Natural killer cell (primary cell): ENCODE measurements around the gene ACER1. TPM values are rescaled to one million over a fixed set of nuclear protein-coding genes. Genes with fewer than 3 reads are reported as not detected.
A peak's percentile ranks its signal among the peaks of the same experiment; 100 is the strongest.
"Not testable (repeated sequence)": the region's sequence is repeated elsewhere in the genome, so short reads cannot be mapped to it uniquely, and the experiment has no call there.

Experiments used
- ATAC-seq, 3 donors: fragments of 150-1000 bp in 2 of 3; fragments of 200-7000 bp in 1 of 3; cut with Tn5 transposase; 1 replicate in 1 of 3; 2 replicates in 2 of 3; pipeline ENCODE4 v1.10.0; 2021; ENCODE audit warnings: mild to moderate bottlenecking in 2 of 3, moderate library complexity in 2 of 3
- DNase-seq, 2 donors: peaks; one replicate each; pipeline versions ENCODE4 v3.0.0 to v3.0.0-alpha.2; 2013 to 2021; ENCODE audit warnings: mixed read lengths in 1 of 2
- H3K27ac ChIP-seq: one replicate; pipeline ENCODE4 v1.5.1; 2013; ENCODE audit warnings: mild to moderate bottlenecking, low read length
- H3K27me3 ChIP-seq: one replicate; pipeline ENCODE4 v1.6.1; 2013; ENCODE audit warnings: low read length; ENCODE audit not compliant: control insufficient read depth, insufficient read depth
- H3K36me3 ChIP-seq: one replicate; pipeline ENCODE4 v1.6.1; 2013; ENCODE audit warnings: low read length; ENCODE audit not compliant: control insufficient read depth, insufficient read depth
- H3K4me1 ChIP-seq: one replicate; pipeline ENCODE4 v1.6.1; 2013; ENCODE audit warnings: low read length; ENCODE audit not compliant: control insufficient read depth, insufficient read depth
- H3K4me3 ChIP-seq: one replicate; pipeline ENCODE4 v1.5.1; 2013; ENCODE audit warnings: low read length
- H3K9me3 ChIP-seq: one replicate; pipeline ENCODE4 v1.6.1; 2013; ENCODE audit warnings: low read length; ENCODE audit not compliant: control insufficient read depth, insufficient read depth
- H3K27ac Mint-ChIP-seq, 2 donors: one replicate each; pipeline ENCODE4 v1.8.0; 2022; ENCODE audit warnings: mild to moderate bottlenecking in 2 of 2, mixed read lengths in 2 of 2, moderate library complexity in 1 of 2
- H3K27me3 Mint-ChIP-seq, 2 donors: one replicate each; pipeline ENCODE4 v1.8.0; 2022; ENCODE audit warnings: low read depth in 2 of 2, mixed read lengths in 2 of 2
- H3K36me3 Mint-ChIP-seq: one replicate; pipeline ENCODE4 v1.8.0; 2022; ENCODE audit warnings: mixed read lengths
- H3K4me1 Mint-ChIP-seq, 2 donors: one replicate each; pipeline ENCODE4 v1.8.0; 2022; ENCODE audit warnings: mixed read lengths in 2 of 2
- H3K4me3 Mint-ChIP-seq: one replicate; pipeline ENCODE4 v1.8.0; 2022; ENCODE audit warnings: mild to moderate bottlenecking, moderate library complexity, mixed read lengths
- H3K9me3 Mint-ChIP-seq, 2 donors: one replicate each; pipeline ENCODE4 v1.8.0; 2022; ENCODE audit warnings: mixed read lengths in 2 of 2
- WGBS: methylation state at CpG from one replicate; pipeline ENCODE4 v1.1.7; 2013; ENCODE audit warnings: missing lambda C conversion rate; ENCODE audit not compliant: insufficient coverage; 5-methylcytosine and 5-hydroxymethylcytosine counted together
- intact Hi-C: fragments of 100-400 bp; cut with micrococcal nuclease; formaldehyde crosslinking; loops from one replicate; pipeline ENCODE4 v1.14.2; 2022
- total RNA-seq, 4 donors: library from RNA; stranded (reverse); fragments of 120-200 nt in 1 of 4; gene quantifications; one replicate each; pipeline versions ENCODE4 v1.2.3 to v1.2.4, GENCODE V29; 2013 to 2022
- TF ChIP-seq, protein P1 (sequence below): fragments of 200-600 bp; IDR thresholded peaks from one replicate; pipeline ENCODE4 v1.8.0; 2022; ENCODE audit warnings: antibody characterized with exemption

ACER1 gene
- total RNA-seq, 3 donors from 2014 or later (not counting 1 experiment from before 2014, with no cell fraction given), result 0.25 to 0.35 TPM; not detected in 1

DNA sequence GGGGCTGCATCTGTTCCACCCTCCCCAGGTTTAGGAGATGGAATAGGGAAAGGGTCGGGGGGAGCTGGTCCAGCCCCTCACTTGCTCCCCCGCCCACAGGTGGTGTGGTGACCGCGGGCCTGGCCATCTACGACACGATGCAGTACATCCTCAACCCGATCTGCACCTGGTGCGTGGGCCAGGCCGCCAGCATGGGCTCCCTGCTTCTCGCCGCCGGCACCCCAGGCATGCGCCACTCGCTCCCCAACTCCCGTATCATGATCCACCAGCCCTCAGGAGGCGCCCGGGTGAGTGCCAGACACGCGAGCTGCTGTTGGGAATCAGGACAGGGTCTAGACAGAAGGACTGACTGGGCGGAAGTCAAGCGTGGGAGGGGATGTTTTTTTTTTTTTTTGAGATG, 30.9 kb upstream of the ACER1 start:
- TF ChIP-seq, protein P1, sequence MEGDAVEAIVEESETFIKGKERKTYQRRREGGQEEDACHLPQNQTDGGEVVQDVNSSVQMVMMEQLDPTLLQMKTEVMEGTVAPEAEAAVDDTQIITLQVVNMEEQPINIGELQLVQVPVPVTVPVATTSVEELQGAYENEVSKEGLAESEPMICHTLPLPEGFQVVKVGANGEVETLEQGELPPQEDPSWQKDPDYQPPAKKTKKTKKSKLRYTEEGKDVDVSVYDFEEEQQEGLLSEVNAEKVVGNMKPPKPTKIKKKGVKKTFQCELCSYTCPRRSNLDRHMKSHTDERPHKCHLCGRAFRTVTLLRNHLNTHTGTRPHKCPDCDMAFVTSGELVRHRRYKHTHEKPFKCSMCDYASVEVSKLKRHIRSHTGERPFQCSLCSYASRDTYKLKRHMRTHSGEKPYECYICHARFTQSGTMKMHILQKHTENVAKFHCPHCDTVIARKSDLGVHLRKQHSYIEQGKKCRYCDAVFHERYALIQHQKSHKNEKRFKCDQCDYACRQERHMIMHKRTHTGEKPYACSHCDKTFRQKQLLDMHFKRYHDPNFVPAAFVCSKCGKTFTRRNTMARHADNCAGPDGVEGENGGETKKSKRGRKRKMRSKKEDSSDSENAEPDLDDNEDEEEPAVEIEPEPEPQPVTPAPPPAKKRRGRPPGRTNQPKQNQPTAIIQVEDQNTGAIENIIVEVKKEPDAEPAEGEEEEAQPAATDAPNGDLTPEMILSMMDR, result no peak
- WGBS, result 98% methylated on average over 21 of the region's 21 CpGs
- no peak for ATAC-seq
- Histone ChIP-seq H3K9me3 (no peaks in the 10 kb centered on the region), H3K27me3 (no peaks in the 10 kb centered on the region), H3K4me3 (no peak overlapping the region), H3K36me3 (peaks cover 30% of the 10 kb centered on the region), H3K4me1 (peaks cover 26% of the 10 kb centered on the region), H3K27ac (no peak overlapping the region)
- Mint-ChIP-seq H3K27me3 (no peaks in the 10 kb centered on the region), H3K27ac (no peak overlapping the region), H3K4me1 (peaks cover 6 to 15% of the 10 kb centered on the region in 2 donors), H3K4me3 (no peak overlapping the region), H3K36me3 (no peaks in the 10 kb centered on the region), H3K9me3 (no peaks in the 10 kb centered on the region)
- intact Hi-C loops, result no loop called here
- no peak for DNase-seq

GRCh38 chr19:6362351-6362801, 29.0 kb upstream of the ACER1 start:
- peaks cover 21% of the 10 kb centered on the region for H3K36me3 ChIP-seq
- intact Hi-C loops, result no loop called here
- H3K36me3 Mint-ChIP-seq, result no peaks in the 10 kb centered on the region
- H3K9me3 ChIP-seq, result no peaks in the 10 kb centered on the region
- H3K27ac Mint-ChIP-seq, result peak overlapping the region; percentile 78 to 96
- H3K27me3 ChIP-seq, result no peaks in the 10 kb centered on the region
- peaks cover 0 to 3% of the 10 kb centered on the region in 2 donors for H3K27me3 Mint-ChIP-seq
- TF ChIP-seq, protein P1, result no peak
- 17% methylated on average over 11 of the region's 11 CpGs for WGBS
- H3K27ac ChIP-seq, result peak overlapping the region; percentile 84
- H3K4me1 ChIP-seq, result peaks cover 26% of the 10 kb centered on the region
- H3K4me3 ChIP-seq, result peak overlapping the region; percentile 74
- H3K9me3 Mint-ChIP-seq, result no peaks in the 10 kb centered on the region
- H3K4me3 Mint-ChIP-seq, result peak overlapping the region; percentile 89
- ATAC-seq (no peak), DNase-seq (peak in 1 of 2 donors; percentile 79)
- H3K4me1 Mint-ChIP-seq, result peaks cover 4 to 12% of the 10 kb centered on the region in 2 donors

- under 1% methylated on average over 7 of the region's 7 CpGs for WGBS
- Histone ChIP-seq H3K9me3 (no peaks in the 10 kb centered on the region), H3K36me3 (peaks cover 20% of the 10 kb centered on the region), H3K4me1 (peaks cover 26% of the 10 kb centered on the region), H3K4me3 (peak overlapping the region; percentile 74), H3K27me3 (no peaks in the 10 kb centered on the region), H3K27ac (peak overlapping the region; percentile 84)
- TF ChIP-seq, protein P1, result no peak
- Mint-ChIP-seq H3K4me3 (peak overlapping the region; percentile 89), H3K9me3 (no peaks in the 10 kb centered on the region), H3K4me1 (peaks cover 4 to 12% of the 10 kb centered on the region in 2 donors), H3K27me3 (peaks cover 0 to 3% of the 10 kb centered on the region in 2 donors), H3K27ac (peak overlapping the region; percentile 78 to 96), H3K36me3 (no peaks in the 10 kb centered on the region)
- intact Hi-C loops, result no loop called here
- DNase-seq (no peak), ATAC-seq (no peak)
Measured at GRCh38 chr19:6362027-6362350, 28.6 kb upstream of the ACER1 start.

DNA sequence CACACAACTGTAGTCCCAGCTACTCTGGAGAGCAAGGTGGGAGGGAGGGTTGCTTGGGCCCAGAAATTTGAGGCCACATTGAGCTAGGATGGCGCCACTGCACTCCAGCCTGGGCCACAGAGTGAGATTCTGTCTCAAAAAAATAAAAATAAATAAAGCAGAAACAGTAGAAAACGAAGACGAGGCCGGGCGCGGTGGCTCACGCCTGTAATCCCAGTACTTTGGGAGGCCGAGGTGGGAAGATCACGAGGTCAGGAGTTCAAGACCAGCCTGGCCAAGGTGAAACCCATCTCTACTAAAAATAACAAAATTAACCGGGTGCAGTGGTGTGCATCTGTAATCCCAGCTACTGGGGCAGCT, 27.4 kb upstream of the ACER1 start:
- H3K27me3 Mint-ChIP-seq, H3K9me3 Mint-ChIP-seq, H3K9me3 ChIP-seq, H3K27me3 ChIP-seq, ATAC-seq, H3K36me3 Mint-ChIP-seq, DNase-seq: not testable (repeated sequence)
- Histone ChIP-seq H3K4me1 (peaks cover 26% of the 10 kb centered on the region), H3K4me3 (peak overlapping the region; percentile 74), H3K36me3 (peaks cover 14% of the 10 kb centered on the region), H3K27ac (peak overlapping the region; percentile 84)
- H3K4me3 Mint-ChIP-seq, result peak overlapping the region; percentile 89
- peaks cover 4 to 12% of the 10 kb centered on the region in 2 donors for H3K4me1 Mint-ChIP-seq
- intact Hi-C loops, result loop anchor here (1.0 to 2.0 kb wide), 2 partner anchors 11 to 64 kb away; partner anchors contain the start of genes ALKBH7 and KHSRP
- 95% methylated on average over 10 of the region's 10 CpGs for WGBS
- peak overlapping the region; percentile 78 to 96 for H3K27ac Mint-ChIP-seq

DNA sequence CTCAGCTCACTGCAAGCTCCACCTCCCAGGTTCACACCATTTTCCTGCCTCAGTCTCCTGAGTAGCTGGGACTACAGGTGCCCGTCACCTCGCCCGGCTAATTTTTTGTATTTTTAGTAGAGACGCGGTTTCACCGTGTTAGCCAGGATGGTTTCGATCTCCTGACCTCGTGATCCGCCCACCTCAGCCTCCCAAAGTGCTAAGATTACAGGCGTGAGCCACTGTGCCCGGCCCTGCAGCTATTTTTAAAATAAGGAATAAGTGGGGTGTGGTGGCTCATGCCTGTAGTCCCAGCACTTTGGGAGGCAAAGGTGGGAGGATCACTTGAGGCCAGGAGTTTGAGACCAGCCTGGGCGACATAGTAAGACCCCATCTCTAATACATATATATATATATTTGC, 27.0 kb upstream of the ACER1 start:
- H3K27ac Mint-ChIP-seq, DNase-seq, H3K36me3 Mint-ChIP-seq, H3K9me3 ChIP-seq, H3K9me3 Mint-ChIP-seq, ATAC-seq, H3K27me3 ChIP-seq, H3K27ac ChIP-seq, H3K4me3 ChIP-seq, H3K27me3 Mint-ChIP-seq: not testable (repeated sequence)
- intact Hi-C loops, result loop anchor here (2.0 kb wide), 1 partner anchor 64 kb away; the partner anchor contains the start of gene KHSRP
- H3K36me3 ChIP-seq, result peaks cover 11% of the 10 kb centered on the region
- peaks cover 26% of the 10 kb centered on the region for H3K4me1 ChIP-seq
- 94% methylated on average over 6 of the region's 12 CpGs for WGBS
- peaks cover 4 to 12% of the 10 kb centered on the region in 2 donors for H3K4me1 Mint-ChIP-seq
- peak overlapping the region; percentile 89 for H3K4me3 Mint-ChIP-seq
